ENCODE results near the gene LYRM2.

GRCh38 chr6:89589297-89590025 is 49.1 kb downstream of the LYRM2 start:
- no peak for TF ChIP-seq EZH2 (IDR thresholded peaks at IDR 0.05; ENCODE audit: borderline replicate concordance)
- TF ChIP-seq, protein P1, sequence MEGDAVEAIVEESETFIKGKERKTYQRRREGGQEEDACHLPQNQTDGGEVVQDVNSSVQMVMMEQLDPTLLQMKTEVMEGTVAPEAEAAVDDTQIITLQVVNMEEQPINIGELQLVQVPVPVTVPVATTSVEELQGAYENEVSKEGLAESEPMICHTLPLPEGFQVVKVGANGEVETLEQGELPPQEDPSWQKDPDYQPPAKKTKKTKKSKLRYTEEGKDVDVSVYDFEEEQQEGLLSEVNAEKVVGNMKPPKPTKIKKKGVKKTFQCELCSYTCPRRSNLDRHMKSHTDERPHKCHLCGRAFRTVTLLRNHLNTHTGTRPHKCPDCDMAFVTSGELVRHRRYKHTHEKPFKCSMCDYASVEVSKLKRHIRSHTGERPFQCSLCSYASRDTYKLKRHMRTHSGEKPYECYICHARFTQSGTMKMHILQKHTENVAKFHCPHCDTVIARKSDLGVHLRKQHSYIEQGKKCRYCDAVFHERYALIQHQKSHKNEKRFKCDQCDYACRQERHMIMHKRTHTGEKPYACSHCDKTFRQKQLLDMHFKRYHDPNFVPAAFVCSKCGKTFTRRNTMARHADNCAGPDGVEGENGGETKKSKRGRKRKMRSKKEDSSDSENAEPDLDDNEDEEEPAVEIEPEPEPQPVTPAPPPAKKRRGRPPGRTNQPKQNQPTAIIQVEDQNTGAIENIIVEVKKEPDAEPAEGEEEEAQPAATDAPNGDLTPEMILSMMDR (IDR thresholded peaks at IDR 0.05; ENCODE audit: poor library complexity), result no peak

Data from hepatocyte (in vitro differentiated cells).